Right atrium auricular region (tissue), 2 donors: ENCODE data around the gene SMKR1. TPM values are rescaled to one million over a fixed set of nuclear protein-coding genes. Genes with fewer than 3 reads are reported as not detected.
"Not testable (repeated sequence)": the region's sequence is repeated elsewhere in the genome, so short reads cannot be mapped to it uniquely, and the experiment has no call there.

Source experiments
- DNase-seq: peaks from one replicate; pipeline ENCODE4 v3.0.0-alpha.2; 2019; ENCODE audit warnings: low spot score
- H3K27ac ChIP-seq, 2 donors: fragments of 200-600 bp; sonication (generic); 1 replicate in 1 of 2; 2 replicates in 1 of 2; pipeline ENCODE4 v1.5.1; 2016 to 2019
- H3K27me3 ChIP-seq, 2 donors: fragments of 200-600 bp; sonication (generic); one replicate each; pipeline versions ENCODE4 v1.5.1 to v1.6.0; 2017 to 2019
- H3K36me3 ChIP-seq: fragments of 200-600 bp; sonication (generic); one replicate; pipeline ENCODE4 v1.5.1; 2016
- H3K4me1 ChIP-seq, 2 donors: fragments of 200-600 bp; sonication (generic); one replicate each; pipeline versions ENCODE4 v1.5.1 to v1.6.0; 2017 to 2019
- H3K4me3 ChIP-seq, 2 donors: fragments of 200-600 bp; sonication (generic); 1 replicate in 1 of 2; 2 replicates in 1 of 2; pipeline ENCODE4 v1.5.1; 2017 to 2019; ENCODE audit warnings: mild to moderate bottlenecking in 1 of 2, moderate library complexity in 1 of 2
- H3K9me3 ChIP-seq, 2 donors: fragments of 200-600 bp; sonication (generic); one replicate each; pipeline ENCODE4 v1.5.1; 2019
- CTCF ChIP-seq, 2 donors: fragments of 200-600 bp; sonication (generic); IDR thresholded peaks; one replicate each; pipeline ENCODE4 v1.5.1; 2019; ENCODE audit warnings: antibody characterized with exemption in 2 of 2
- total RNA-seq, 2 donors: library from RNA; depleted of rRNA; stranded (reverse); fragments of >200 nt; gene quantifications; one replicate each; pipeline ENCODE4 v1.1.0, GENCODE V29; 2016

The SMKR1 gene
- total RNA-seq, 2 donors from 2014 or later: not detected

GRCh38 chr7:129532375-129532774, 30.0 kb downstream of the SMKR1 start:
- Histone ChIP-seq H3K4me1 (no peaks in the 10 kb centered on the region), H3K9me3 (no peaks in the 10 kb centered on the region), H3K4me3 (no peak overlapping the region), H3K36me3 (no peaks in the 10 kb centered on the region), H3K27ac (no peak overlapping the region), H3K27me3 (no peaks in the 10 kb centered on the region)
- no peak for TF ChIP-seq CTCF (IDR thresholded peaks at IDR 0.05)
- no peak for DNase-seq

GRCh38 chr7:129534558-129535274, 32.4 kb downstream of the SMKR1 start:
- H3K4me3 ChIP-seq, H3K9me3 ChIP-seq: not testable (repeated sequence)

GRCh38 chr7:129535896-129536295, 33.6 kb downstream of the SMKR1 start:
- no peak for TF ChIP-seq CTCF (IDR thresholded peaks at IDR 0.05)
- H3K36me3 ChIP-seq: no peaks in the 10 kb centered on the region
- H3K4me1 ChIP-seq: no peaks in the 10 kb centered on the region
- H3K4me3 ChIP-seq: no peak overlapping the region
- H3K27me3 ChIP-seq: no peaks in the 10 kb centered on the region
- H3K27ac ChIP-seq: no peak overlapping the region
- no peak for DNase-seq
- H3K9me3 ChIP-seq: no peaks in the 10 kb centered on the region

More at GRCh38 chr7:129534558-129535274, 32.4 kb downstream of the SMKR1 start:
- not testable (repeated sequence) for H3K4me1 ChIP-seq, H3K27ac ChIP-seq, H3K36me3 ChIP-seq, DNase-seq, H3K27me3 ChIP-seq

- no peaks in the 10 kb centered on the region for H3K27me3 ChIP-seq
- H3K4me1 ChIP-seq: no peaks in the 10 kb centered on the region
- H3K9me3 ChIP-seq: no peaks in the 10 kb centered on the region
- DNase-seq: no peak
- H3K27ac ChIP-seq: no peak overlapping the region
- no peaks in the 10 kb centered on the region for H3K36me3 ChIP-seq
- H3K4me3 ChIP-seq: no peak overlapping the region
- TF ChIP-seq CTCF (IDR thresholded peaks at IDR 0.05): no peak
These were observed 34.0 kb downstream of the SMKR1 start for GRCh38 chr7:129536323-129536722.

- H3K36me3 ChIP-seq: no peaks in the 10 kb centered on the region
- no peaks in the 10 kb centered on the region for H3K27me3 ChIP-seq
- no peak overlapping the region for H3K27ac ChIP-seq
- DNase-seq: no peak
- no peaks in the 10 kb centered on the region for H3K9me3 ChIP-seq
- no peak overlapping the region for H3K4me3 ChIP-seq
- no peak for TF ChIP-seq CTCF (IDR thresholded peaks at IDR 0.05)
- H3K4me1 ChIP-seq: no peaks in the 10 kb centered on the region
These were observed 36.5 kb downstream of the SMKR1 start for GRCh38 chr7:129538790-129539189.

- Histone ChIP-seq H3K27me3 (no peaks in the 10 kb centered on the region), H3K4me1 (no peaks in the 10 kb centered on the region), H3K27ac (no peak overlapping the region), H3K36me3 (no peaks in the 10 kb centered on the region), H3K9me3 (no peaks in the 10 kb centered on the region), H3K4me3 (no peak overlapping the region)
- TF ChIP-seq CTCF (IDR thresholded peaks at IDR 0.05): no peak
- no peak for DNase-seq
These were observed 38.0 kb downstream of the SMKR1 start for GRCh38 chr7:129540340-129540739.
